Heart left ventricle (tissue), 13 donors: Measurements from ENCODE around the gene GPR152.

Source experiments
- CTCF ChIP-seq, 12 donors: fragments of 200-600 bp; sonication (generic) in 4 of 12; IDR thresholded peaks; one replicate each; pipeline versions ENCODE4 v1.5.0 to v1.8.0; 2018 to 2022; ENCODE audit warnings: antibody characterized with exemption in 12 of 12, mild to moderate bottlenecking in 5 of 12
- POLR2A ChIP-seq, 2 donors: fragments of 450-650 bp; IDR thresholded peaks; one replicate each; pipeline ENCODE4 v1.6.1; 2017; ENCODE audit warnings: antibody characterized with exemption in 2 of 2, mild to moderate bottlenecking in 2 of 2, moderate library complexity in 2 of 2
- donor health status: ischemic (EF 13 %, LVEDD 7.1; RV severe dilation, severe dysfunction).
- donor health status: DM: no; HTN: yes; CAD: no.
- donor health status: DM: no; HTN: no; CAD: no.
- donor health status: ischemic (EF 25% LVEDD 6.9; RV normal size, moderate dysfunction).
- donor health status: ischemic (EF 25% LVEDD 5.7; RV mildly dilated, moderate dysfunction).
- donor health status: ischemic (EF 35%, LVEDD 5.7; RV mildly dilated, moderate dysfunction).
- donor health status: nonischemic (EF 11% LVEDD 7.7; RV severe dilation, severe dysfunction).
- donor health status: DM: yes; HTN: yes; CAD: no.
- donor health status: PGD.
- donor health status: ischemic (EF 29% LVEDD 5.4; RV normal size, mild dysfunction).
- donor health status: nonischemic (EF 23%, LVEDD 6.1; RV moderate dilation, normal function).

GRCh38 chr11:67499808-67500483 is 47.4 kb upstream of the GPR152 start:
- TF ChIP-seq CTCF (IDR thresholded peaks at IDR 0.05), result no peak
- no peak for TF ChIP-seq POLR2A (IDR thresholded peaks at IDR 0.05)
